Bronchial epithelial cell (primary cell): ENCODE data around the gene GCK. TPM values are rescaled to one million over a fixed set of nuclear protein-coding genes. Genes with fewer than 3 reads are reported as not detected.

Experiments used
- DNase-seq: peaks from one replicate; pipeline ENCODE4 v3.0.0-alpha.2; 2010; ENCODE audit warnings: low read depth
- FAIRE-seq: peaks from 2 replicates; lab custom pipeline; 2011; peaks lifted over from hg19 to GRCh38; lab: Jason Lieb, UNC
- H3K27me3 ChIP-seq: 2 replicates; pipeline ENCODE4 v1.5.1; 2011; ENCODE audit warnings: low read length; ENCODE audit not compliant: control insufficient read depth, insufficient read depth
- H3K36me3 ChIP-seq: 2 replicates; pipeline ENCODE4 v1.5.1; 2011; ENCODE audit warnings: low read length; ENCODE audit not compliant: control insufficient read depth, insufficient read depth
- H3K4me3 ChIP-seq: 2 replicates; pipeline ENCODE4 v1.5.1; 2011; ENCODE audit warnings: mild to moderate bottlenecking, low read depth, low read length, control low read depth
- total RNA-seq: library from RNA; depleted of rRNA; stranded (reverse); fragments of >200 nt; gene quantifications from 2 replicates; pipeline ENCODE4 v1.2.1, GENCODE V29; 2014
- TF ChIP-seq, protein P1 (sequence below): IDR thresholded peaks from 2 replicates; pipeline ENCODE4 v1.5.1; 2011; ENCODE audit warnings: mild to moderate bottlenecking, moderate library complexity, low read length, control low read depth, inconsistent platforms; ENCODE audit not compliant: insufficient read depth, severe bottlenecking

Gene GCK
- total RNA-seq, 1 donor from 2014 or later = 0.53 TPM

DNA sequence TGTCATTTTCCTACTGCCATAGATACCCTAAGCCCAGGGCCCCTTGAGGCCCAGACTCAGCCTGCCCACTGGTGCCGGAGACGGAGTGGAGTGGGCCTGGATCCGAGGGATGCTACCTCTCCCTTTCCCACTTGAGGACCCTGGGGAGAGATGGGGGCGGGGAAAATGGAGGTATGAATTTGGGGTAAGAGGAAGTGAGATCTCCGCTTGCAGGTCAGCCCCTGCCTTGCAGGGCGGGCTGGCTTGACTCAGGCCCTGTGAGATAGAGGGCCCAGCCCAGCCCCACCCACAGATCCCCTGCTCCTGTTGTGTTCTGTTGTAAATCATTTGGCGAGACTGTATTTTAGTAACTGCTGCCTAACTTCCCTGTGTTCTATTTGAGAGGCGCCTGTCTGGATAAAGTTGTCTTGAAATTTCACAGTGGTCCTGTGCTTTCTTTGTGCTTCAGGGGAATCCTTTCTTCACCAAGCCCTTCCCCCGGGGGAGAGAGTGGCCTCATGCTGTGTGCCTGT lies 24.7 kb upstream of the GCK start:
- Histone ChIP-seq H3K27me3 (peaks cover 2% of the 10 kb centered on the region), H3K4me3 (no peak overlapping the region), H3K36me3 (peaks cover 17% of the 10 kb centered on the region)
- FAIRE-seq (no peak), DNase-seq (no peak)
- TF ChIP-seq, protein P1, sequence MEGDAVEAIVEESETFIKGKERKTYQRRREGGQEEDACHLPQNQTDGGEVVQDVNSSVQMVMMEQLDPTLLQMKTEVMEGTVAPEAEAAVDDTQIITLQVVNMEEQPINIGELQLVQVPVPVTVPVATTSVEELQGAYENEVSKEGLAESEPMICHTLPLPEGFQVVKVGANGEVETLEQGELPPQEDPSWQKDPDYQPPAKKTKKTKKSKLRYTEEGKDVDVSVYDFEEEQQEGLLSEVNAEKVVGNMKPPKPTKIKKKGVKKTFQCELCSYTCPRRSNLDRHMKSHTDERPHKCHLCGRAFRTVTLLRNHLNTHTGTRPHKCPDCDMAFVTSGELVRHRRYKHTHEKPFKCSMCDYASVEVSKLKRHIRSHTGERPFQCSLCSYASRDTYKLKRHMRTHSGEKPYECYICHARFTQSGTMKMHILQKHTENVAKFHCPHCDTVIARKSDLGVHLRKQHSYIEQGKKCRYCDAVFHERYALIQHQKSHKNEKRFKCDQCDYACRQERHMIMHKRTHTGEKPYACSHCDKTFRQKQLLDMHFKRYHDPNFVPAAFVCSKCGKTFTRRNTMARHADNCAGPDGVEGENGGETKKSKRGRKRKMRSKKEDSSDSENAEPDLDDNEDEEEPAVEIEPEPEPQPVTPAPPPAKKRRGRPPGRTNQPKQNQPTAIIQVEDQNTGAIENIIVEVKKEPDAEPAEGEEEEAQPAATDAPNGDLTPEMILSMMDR = no peak

DNA sequence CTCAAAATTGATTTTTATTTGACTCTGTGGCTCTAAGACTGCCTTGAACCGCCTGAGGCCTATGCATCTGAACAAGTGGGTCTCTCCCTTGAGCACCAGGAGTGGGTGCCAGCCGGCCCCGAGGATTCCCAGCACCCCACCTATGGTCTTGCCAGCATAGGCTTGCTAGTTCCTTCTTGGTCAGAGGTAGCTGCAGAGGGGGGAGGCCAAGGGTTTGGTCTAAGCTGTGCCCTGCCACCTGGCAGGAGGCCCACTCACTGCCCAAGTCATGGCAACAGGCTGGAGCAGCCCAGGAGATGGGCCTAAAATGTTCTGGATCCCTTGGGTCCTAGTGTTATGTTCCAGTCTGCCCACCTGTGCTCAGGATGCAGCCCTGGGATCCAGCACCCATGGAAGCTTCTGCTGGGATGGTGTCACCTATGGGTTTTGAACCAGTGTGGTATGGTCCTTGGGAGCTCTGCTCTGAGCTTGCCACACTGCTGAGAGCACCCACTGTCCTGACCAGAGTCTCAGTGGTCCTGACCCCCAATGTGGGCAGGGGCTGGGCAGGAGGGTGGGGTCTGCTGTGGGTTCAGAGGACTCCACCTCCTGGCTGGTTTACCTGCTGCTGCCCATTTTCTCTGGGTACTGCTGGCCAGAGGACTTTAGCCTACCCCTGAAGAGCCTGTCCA lies 24.1 kb upstream of the GCK start:
- no peak for FAIRE-seq
- no peak for DNase-seq
- Histone ChIP-seq H3K27me3 (peaks cover 2% of the 10 kb centered on the region), H3K4me3 (no peak overlapping the region), H3K36me3 (peaks cover 21% of the 10 kb centered on the region)
- TF ChIP-seq, protein P1 = no peak

- Histone ChIP-seq H3K4me3 (no peak overlapping the region), H3K27me3 (peaks cover 2% of the 10 kb centered on the region), H3K36me3 (peaks cover 22% of the 10 kb centered on the region)
- DNase-seq = no peak
- TF ChIP-seq, protein P1 = no peak
- no peak for FAIRE-seq
These were observed 23.4 kb upstream of the GCK start for GRCh38 chr7:44212581-44213184.

DNA sequence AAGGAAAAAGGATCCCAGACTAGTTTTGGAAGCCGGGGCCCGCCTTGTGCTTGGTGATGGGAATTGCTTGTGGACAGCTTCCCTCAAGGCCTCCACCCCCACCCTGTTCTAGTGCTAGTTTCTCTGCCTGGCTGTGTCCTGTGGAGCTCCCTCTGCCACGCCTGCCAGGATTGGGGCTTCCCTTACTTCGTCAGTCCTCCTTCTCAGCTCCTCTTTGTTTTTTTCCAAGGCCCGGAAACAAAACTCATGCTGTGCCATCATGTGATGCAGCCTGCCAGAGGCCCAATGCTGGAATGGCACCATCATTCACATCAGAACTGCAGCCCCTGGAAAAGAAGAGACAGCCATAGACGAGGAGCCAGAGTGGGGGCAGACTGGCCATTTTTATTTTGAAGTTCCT lies 22.8 kb upstream of the GCK start:
- Histone ChIP-seq H3K27me3 (no peaks in the 10 kb centered on the region), H3K36me3 (peaks cover 27% of the 10 kb centered on the region), H3K4me3 (no peak overlapping the region)
- TF ChIP-seq, protein P1 = no peak
- FAIRE-seq (no peak), DNase-seq (no peak)

DNA sequence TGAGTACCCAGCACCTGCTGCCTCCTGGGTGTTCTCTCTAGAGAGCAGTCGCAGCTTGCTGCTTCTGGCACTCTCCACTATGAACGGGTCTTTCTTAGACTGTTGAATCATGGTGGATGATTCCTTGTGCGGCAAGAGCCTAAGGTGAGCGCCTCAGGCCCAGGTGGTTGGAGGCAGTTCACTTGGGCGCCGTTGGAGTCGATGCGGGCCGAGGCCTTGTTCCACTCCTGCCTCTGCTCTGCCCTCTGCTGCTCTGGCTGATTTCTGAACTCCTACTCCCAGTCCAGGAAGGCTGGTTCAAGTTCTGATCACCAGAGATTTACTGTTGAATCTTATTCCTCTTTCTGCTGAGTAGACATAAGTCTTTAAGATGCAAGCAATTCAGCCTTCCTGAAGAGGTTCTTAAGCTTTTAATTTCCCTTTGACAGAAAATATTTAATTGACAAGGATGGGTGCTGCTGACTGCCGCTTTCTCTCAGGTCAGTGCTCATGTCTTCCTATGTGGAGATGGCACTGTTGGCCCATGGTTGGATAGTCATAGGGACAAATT lies 22.0 kb upstream of the GCK start:
- no peak for FAIRE-seq
- no peak overlapping the region for H3K4me3 ChIP-seq
- TF ChIP-seq, protein P1 = no peak
- no peak for DNase-seq
- H3K27me3 ChIP-seq = no peaks in the 10 kb centered on the region
- peaks cover 31% of the 10 kb centered on the region for H3K36me3 ChIP-seq
